Sigmoid colon (tissue), 7 donors: Measurements from ENCODE around the gene DNAJA1. TPM values are rescaled to one million over a fixed set of nuclear protein-coding genes. Genes with fewer than 3 reads are reported as not detected.

Experiments
- DNase-seq: peaks from one replicate; pipeline ENCODE4 v3.0.0-alpha.2; 2019
- H3K27ac ChIP-seq, 4 donors: fragments of 200-600 bp; sonication (generic); one replicate each; pipeline ENCODE4 v1.5.1; 2016 to 2019; ENCODE audit warnings: mild to moderate bottlenecking in 1 of 4
- H3K27me3 ChIP-seq, 3 donors: fragments of 200-600 bp; sonication (generic); one replicate each; pipeline ENCODE4 v1.5.1; 2019; ENCODE audit warnings: mild to moderate bottlenecking in 1 of 3
- H3K36me3 ChIP-seq, 4 donors: fragments of 200-600 bp; sonication (generic); one replicate each; pipeline ENCODE4 v1.5.1; 2016 to 2019
- H3K4me1 ChIP-seq, 4 donors: fragments of 200-600 bp; sonication (generic); one replicate each; pipeline ENCODE4 v1.5.1; 2017 to 2019
- H3K4me3 ChIP-seq, 4 donors: fragments of 200-600 bp; sonication (generic); one replicate each; pipeline ENCODE4 v1.5.1; 2017 to 2019; ENCODE audit warnings: mild to moderate bottlenecking in 2 of 4, moderate library complexity in 1 of 4
- H3K9me3 ChIP-seq, 4 donors: fragments of 200-600 bp in 3 of 4; sonication (generic) in 3 of 4; one replicate each; pipeline versions ENCODE4 v1.5.1 to v1.6.1; 2013 to 2019
- EP300 ChIP-seq, 4 donors: sonication (generic); formaldehyde crosslinking; IDR thresholded peaks; one replicate each; pipeline ENCODE4 v1.6.1; 2017; ENCODE audit warnings: antibody characterized with exemption in 4 of 4
- POLR2A ChIP-seq, 2 donors: fragments of 450-650 bp; IDR thresholded peaks; one replicate each; pipeline ENCODE4 v1.6.1; 2016; ENCODE audit warnings: antibody characterized with exemption in 2 of 2, mild to moderate bottlenecking in 2 of 2, moderate library complexity in 2 of 2
- POLR2AphosphoS5 ChIP-seq, 4 donors: sonication (generic); formaldehyde crosslinking; IDR thresholded peaks; one replicate each; pipeline ENCODE4 v1.6.1; 2017; ENCODE audit warnings: antibody characterized with exemption in 4 of 4
- WGBS, 2 donors: extraction: QIAGEN DNeasy Blood & Tissue Kit; methylation state at CpG; one replicate each; pipeline ENCODE4 v1.1.7; 2013; 5-methylcytosine and 5-hydroxymethylcytosine counted together
- intact Hi-C: fragments of 100-400 bp; cut with DNase I; formaldehyde crosslinking; loops from one replicate; pipeline ENCODE4 v1.15.1; 2023
- polyA plus RNA-seq, 3 donors: library from polyadenylated mRNA; stranded (reverse); fragments of 200-250 nt; gene quantifications; one replicate each; pipeline ENCODE4 v1.2.3, GENCODE V29; 2013
- total RNA-seq, 4 donors: library from RNA; depleted of rRNA; stranded (reverse); fragments of >200 nt; gene quantifications; one replicate each; pipeline ENCODE4 v1.1.0, GENCODE V29; 2016
- TF ChIP-seq, protein P1 (sequence below), 4 experiments: fragments of 450-650 bp in 3 of 4; fragments of 200-600 bp in 1 of 4; IDR thresholded peaks; one replicate each; pipeline ENCODE4 v1.5.1; 2016 to 2019; ENCODE audit warnings: antibody characterized with exemption in 4 of 4, mild to moderate bottlenecking in 3 of 4, moderate library complexity in 2 of 4
- donor health status: healthy with polysubstance abuse.
- donor health status: Bipolar disorder and iron deficiency.
- donor health status: healthy.

The DNAJA1 gene
- total and polyA plus RNA-seq, 7 donors: 49.0 to 102 (median 71.1) TPM

DNA sequence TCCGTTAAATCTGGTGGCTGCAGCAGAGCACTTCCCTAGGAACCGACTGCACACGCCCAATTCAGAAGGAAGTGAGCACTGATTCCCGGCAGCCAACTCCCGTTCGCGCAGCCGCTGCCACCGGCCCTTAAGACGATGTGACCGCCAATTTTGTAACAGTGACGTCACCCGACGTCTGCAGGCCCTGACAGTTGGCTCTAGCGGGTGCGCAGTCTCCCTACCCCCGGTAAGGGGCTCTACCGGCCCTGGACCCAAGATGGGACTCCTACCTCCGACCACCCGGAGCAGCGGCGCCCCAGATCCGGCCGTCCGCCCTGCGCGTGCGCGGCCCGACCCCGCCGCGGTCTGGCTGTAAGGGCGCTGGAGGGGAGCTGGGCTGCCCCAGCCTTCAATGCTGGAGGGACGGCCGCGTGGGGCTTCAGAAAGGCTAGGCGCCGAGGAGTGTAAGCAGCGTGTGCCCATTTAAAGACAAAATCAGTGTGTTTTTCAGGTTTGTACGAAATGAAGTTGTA lies 19.1 kb downstream of the DNAJA1 start:
- Histone ChIP-seq H3K4me1 (peaks cover 0 to 13% (median 10%) of the 10 kb centered on the region in 4 donors), H3K36me3 (peaks cover 0 to 47% (median 15%) of the 10 kb centered on the region in 4 donors), H3K4me3 (peak overlapping the region; percentile 54 to 72 (median 70)), H3K27me3 (no peaks in the 10 kb centered on the region), H3K27ac (peak overlapping the region; percentile 94 to 96 (median 94)), H3K9me3 (no peaks in the 10 kb centered on the region)
- DNase-seq: peak; percentile 95
- TF ChIP-seq POLR2AphosphoS5 (IDR thresholded peaks at IDR 0.05) (peak; percentile 33 to 75 (median 70)), POLR2A (IDR thresholded peaks at IDR 0.05) (peak in 1 of 2 donors; percentile 18), EP300 (IDR thresholded peaks at IDR 0.05) (peak in 1 of 4 donors; percentile 52)
- TF ChIP-seq, protein P1, sequence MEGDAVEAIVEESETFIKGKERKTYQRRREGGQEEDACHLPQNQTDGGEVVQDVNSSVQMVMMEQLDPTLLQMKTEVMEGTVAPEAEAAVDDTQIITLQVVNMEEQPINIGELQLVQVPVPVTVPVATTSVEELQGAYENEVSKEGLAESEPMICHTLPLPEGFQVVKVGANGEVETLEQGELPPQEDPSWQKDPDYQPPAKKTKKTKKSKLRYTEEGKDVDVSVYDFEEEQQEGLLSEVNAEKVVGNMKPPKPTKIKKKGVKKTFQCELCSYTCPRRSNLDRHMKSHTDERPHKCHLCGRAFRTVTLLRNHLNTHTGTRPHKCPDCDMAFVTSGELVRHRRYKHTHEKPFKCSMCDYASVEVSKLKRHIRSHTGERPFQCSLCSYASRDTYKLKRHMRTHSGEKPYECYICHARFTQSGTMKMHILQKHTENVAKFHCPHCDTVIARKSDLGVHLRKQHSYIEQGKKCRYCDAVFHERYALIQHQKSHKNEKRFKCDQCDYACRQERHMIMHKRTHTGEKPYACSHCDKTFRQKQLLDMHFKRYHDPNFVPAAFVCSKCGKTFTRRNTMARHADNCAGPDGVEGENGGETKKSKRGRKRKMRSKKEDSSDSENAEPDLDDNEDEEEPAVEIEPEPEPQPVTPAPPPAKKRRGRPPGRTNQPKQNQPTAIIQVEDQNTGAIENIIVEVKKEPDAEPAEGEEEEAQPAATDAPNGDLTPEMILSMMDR (IDR thresholded peaks at IDR 0.05): no peak
- 0% methylated on average over 41 of the region's 41 CpGs for WGBS, 2 donors
- intact Hi-C loops: no loop called here

DNA sequence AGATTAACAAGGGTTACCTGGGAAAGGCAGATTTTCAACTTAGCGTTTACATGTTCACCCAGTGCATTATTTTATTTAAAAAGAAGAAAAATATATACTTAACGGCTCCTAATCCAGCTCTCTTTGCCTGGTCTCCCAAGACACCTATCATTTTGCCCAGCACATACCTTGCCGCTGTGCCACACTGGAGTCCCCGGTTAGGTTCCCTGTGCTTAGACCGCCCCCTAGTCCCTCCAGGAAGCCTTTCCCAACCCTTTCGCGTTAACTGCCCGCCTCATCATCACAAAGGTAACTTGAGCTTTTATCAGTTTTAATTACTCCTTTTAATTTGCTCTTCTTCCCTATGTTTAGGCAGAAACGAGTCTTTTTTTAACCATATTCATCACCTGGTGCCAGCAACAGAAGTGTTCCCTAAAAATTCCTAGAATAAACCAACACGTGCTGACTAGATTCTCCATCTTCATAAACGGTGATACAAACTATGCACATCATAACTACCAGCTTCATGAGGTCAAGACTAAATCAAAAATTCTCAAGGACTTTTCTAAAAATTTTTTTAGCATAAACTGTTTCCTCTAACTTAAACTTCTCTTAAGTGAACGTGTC lies 19.7 kb downstream of the DNAJA1 start:
- intact Hi-C loops: no loop called here
- Histone ChIP-seq H3K27me3 (no peaks in the 10 kb centered on the region), H3K4me1 (peaks cover 0 to 13% (median 10%) of the 10 kb centered on the region in 4 donors), H3K9me3 (no peaks in the 10 kb centered on the region), H3K27ac (peak overlapping the region; percentile 94 to 96 (median 94)), H3K36me3 (peaks cover 0 to 47% (median 12%) of the 10 kb centered on the region in 4 donors), H3K4me3 (peak overlapping the region; percentile 54 to 72 (median 70))
- TF ChIP-seq, protein P1 (IDR thresholded peaks at IDR 0.05): peak in 1 of 4 experiments; percentile 18
- no peak for TF ChIP-seq POLR2AphosphoS5 (IDR thresholded peaks at IDR 0.05)
- DNase-seq: no peak
- 22 to 52% methylated on average over 12 of the region's 12 CpGs for WGBS, 2 donors

DNA sequence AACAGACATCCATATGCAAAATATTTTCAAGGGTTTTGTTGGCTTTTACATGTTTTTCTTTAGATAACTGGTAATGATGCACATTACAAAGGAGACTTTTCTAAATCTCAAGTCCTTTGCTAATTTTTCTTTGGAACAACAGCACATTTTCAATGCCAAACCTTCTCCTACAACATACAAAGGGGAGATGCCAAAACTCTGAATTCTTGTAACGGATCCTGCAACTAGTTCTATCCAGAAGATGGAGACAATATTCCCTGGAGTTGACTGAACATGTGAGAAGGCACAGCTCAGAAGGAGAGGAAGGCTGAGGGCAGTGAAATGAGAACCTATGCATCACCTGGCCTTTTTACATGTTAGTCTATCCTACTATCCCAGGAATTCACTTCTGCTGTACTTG lies 21.0 kb downstream of the DNAJA1 start:
- Histone ChIP-seq H3K4me3 (no peak overlapping the region), H3K36me3 (peaks cover 0 to 46% (median 12%) of the 10 kb centered on the region in 4 donors), H3K27ac (no peak overlapping the region), H3K4me1 (peaks cover 0 to 13% (median 10%) of the 10 kb centered on the region in 4 donors), H3K9me3 (no peaks in the 10 kb centered on the region), H3K27me3 (no peaks in the 10 kb centered on the region)
- DNase-seq: no peak
- no peak for TF ChIP-seq EP300 (IDR thresholded peaks at IDR 0.05)
- intact Hi-C loops: no loop called here
- 88 to 93% methylated on average over 1 of the region's 1 CpG for WGBS, 2 donors

DNA sequence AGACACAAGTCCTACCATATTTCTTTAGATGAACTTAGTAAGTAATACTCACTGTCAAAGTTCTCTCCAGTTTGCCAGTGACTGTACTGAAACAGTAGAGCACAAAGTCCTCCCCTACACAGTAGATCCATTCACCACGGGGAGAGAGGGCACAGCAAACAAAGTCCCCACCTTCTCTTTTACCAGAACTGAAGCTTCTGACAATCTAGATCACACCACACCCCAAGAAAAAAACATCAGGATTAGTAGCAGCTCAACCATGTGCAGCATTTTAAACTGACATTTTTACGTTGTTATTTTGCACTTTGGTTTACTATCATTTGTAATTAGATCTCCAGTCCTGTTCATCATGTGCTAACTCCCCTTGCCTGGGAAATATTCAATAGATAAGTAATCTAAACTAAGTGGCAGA lies 23.0 kb downstream of the DNAJA1 start:
- DNase-seq: no peak
- H3K9me3 ChIP-seq: no peaks in the 10 kb centered on the region
- no peaks in the 10 kb centered on the region for H3K27me3 ChIP-seq
- intact Hi-C loops: no loop called here
- H3K36me3 ChIP-seq: peaks cover 6 to 66% (median 21%) of the 10 kb centered on the region in 4 donors
- no peak overlapping the region for H3K27ac ChIP-seq
- H3K4me1 ChIP-seq: peaks cover 0 to 13% (median 10%) of the 10 kb centered on the region in 4 donors
- WGBS, 2 donors: 22 to 67% methylated on average over 2 of the region's 2 CpGs
- no peak overlapping the region for H3K4me3 ChIP-seq
- TF ChIP-seq POLR2A (IDR thresholded peaks at IDR 0.05): no peak
- TF ChIP-seq, protein P1 (IDR thresholded peaks at IDR 0.05): no peak
- TF ChIP-seq POLR2AphosphoS5 (IDR thresholded peaks at IDR 0.05): no peak
- no peak for TF ChIP-seq EP300 (IDR thresholded peaks at IDR 0.05)

DNA sequence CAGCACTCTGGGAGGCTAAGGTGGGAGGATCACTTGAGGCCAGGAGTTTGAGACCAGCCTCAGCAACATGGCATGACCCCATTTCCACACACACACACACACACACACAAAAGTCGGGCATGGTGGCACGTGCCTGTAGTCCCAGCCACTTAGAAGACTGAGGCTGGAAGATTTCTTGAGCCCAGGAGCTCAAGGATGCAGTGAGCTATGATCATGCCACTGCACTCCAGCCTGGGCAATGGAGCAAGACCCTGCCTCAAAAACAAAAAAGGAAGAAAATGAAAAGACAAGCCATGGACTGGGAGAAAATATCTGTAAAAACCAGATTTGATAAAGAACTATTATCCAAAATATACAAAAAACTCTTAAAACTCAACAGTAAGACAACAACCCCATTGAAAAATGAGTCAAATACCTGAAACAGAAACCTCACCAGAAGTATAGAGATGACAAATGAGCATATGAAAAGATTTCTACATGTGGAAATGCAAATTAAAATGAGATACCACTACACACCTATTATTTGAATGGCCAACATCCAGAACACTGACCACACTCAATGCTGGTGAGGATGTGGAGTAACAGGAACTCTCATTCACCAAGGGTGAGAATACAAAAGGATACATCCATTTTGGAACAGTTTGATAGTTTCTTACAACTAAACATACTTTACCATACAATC lies 24.7 kb downstream of the DNAJA1 start:
- DNase-seq: no peak
- Histone ChIP-seq H3K4me1 (peaks cover 0 to 1% (median under 1%) of the 10 kb centered on the region in 4 donors), H3K9me3 (no peaks in the 10 kb centered on the region), H3K36me3 (peaks cover 6 to 83% (median 31%) of the 10 kb centered on the region in 4 donors), H3K27ac (no peak overlapping the region), H3K27me3 (no peaks in the 10 kb centered on the region), H3K4me3 (no peak overlapping the region)
- intact Hi-C loops: no loop called here
- WGBS, 2 donors: 93 to 96% methylated on average over 2 of the region's 2 CpGs
- TF ChIP-seq POLR2A (IDR thresholded peaks at IDR 0.05) (no peak), POLR2AphosphoS5 (IDR thresholded peaks at IDR 0.05) (no peak), EP300 (IDR thresholded peaks at IDR 0.05) (no peak)
- TF ChIP-seq, protein P1 (IDR thresholded peaks at IDR 0.05): no peak
